ENCODE results near the gene MAPK14. TPM values are rescaled to one million over a fixed set of nuclear protein-coding genes. Genes with fewer than 3 reads are reported as not detected.

MAPK14 gene
- total and polyA plus RNA-seq, 9 of the 15 experiments (the other 6 are each of a cell fraction or from before 2014, with no cell fraction given), result 8.8 to 62.7 (median 35.5) TPM

- TF ChIP-seq CTCFL (IDR thresholded peaks at IDR 0.05; ENCODE audit: borderline replicate concordance, insufficient read depth, low read depth, low read length, poor library complexity, severe bottlenecking) (peak; percentile 14), TCFL5 (CRISPR knock-in tag; conservative IDR thresholded peaks at IDR 0.05) (no peak), ZNF707 (CRISPR knock-in tag; conservative IDR thresholded peaks at IDR 0.05) (no peak), MAX (CRISPR knock-in tag; IDR thresholded peaks at IDR 0.05) (peak; percentile 53; the same call in 1 of the 2 replicates), ZBTB7A (IDR thresholded peaks at IDR 0.05; ENCODE audit: borderline replicate concordance, control insufficient read depth, low read depth, low read length) (peak; percentile 86; the same call in 1 of the 2 replicates), SNRNP70 (optimal IDR thresholded peaks at IDR 0.05; ENCODE audit: low read depth, low read length) (no peak), ZNF282 (CRISPR knock-in tag; IDR thresholded peaks at IDR 0.05) (no peak), ZKSCAN1 (IDR thresholded peaks at IDR 0.05; ENCODE audit: low read depth, low read length) (peak; percentile 32; the same call in 1 of the 2 replicates), TAF15 (IDR thresholded peaks at IDR 0.05; ENCODE audit: low read depth, low read length) (no peak), TBP (optimal IDR thresholded peaks at IDR 0.05; ENCODE audit: low read depth, low read length) (peak; percentile 92), MCM3 (IDR thresholded peaks at IDR 0.05) (no peak), SRSF3 (IDR thresholded peaks at IDR 0.05; ENCODE audit: insufficient read depth, low read length) (no peak), TSC22D4 (tag; IDR thresholded peaks at IDR 0.05) (no peak), CTCF (IDR thresholded peaks at IDR 0.05 in 2 of 3, conservative IDR thresholded peaks at IDR 0.05 in 1 of 3; ENCODE audit: insufficient read depth in 2 of 3, low read depth in 1 of 3, low read length in 3 of 3) (peak; percentile 95 to 98 (median 97)), ZC3H11A (IDR thresholded peaks at IDR 0.05; ENCODE audit: low read depth, low read length) (no peak), ZNF134 (CRISPR knock-in tag; conservative IDR thresholded peaks at IDR 0.05) (no peak), HMGXB4 (CRISPR knock-in tag; IDR thresholded peaks at IDR 0.05) (peak; percentile 69; the same call in 1 of the 2 replicates), KLF16 (IDR thresholded peaks at IDR 0.05) (peak; percentile 56), BHLHE40 (IDR thresholded peaks at IDR 0.05; ENCODE audit: low read length) (no peak; the same call in 1 of the 2 replicates), MYBL2 (IDR thresholded peaks at IDR 0.05; ENCODE audit: low read depth) (no peak), MYBL2 (CRISPR knock-in tag; IDR thresholded peaks at IDR 0.05; ENCODE audit: borderline replicate concordance) (no peak), MTA3 (IDR thresholded peaks at IDR 0.05; ENCODE audit: borderline replicate concordance) (peak; percentile 77), ZNF384 (IDR thresholded peaks at IDR 0.05; ENCODE audit: low read depth, low read length) (no peak), NR2F6 (CRISPR knock-in tag; IDR thresholded peaks at IDR 0.05) (0 out of 2 replicates have a peak, but pooled peaks have one; percentile 44), CSDE1 (IDR thresholded peaks at IDR 0.05) (no peak)
Observed at GRCh38 chr6:36027501-36028087, at the start of gene MAPK14 (continued).
